Neural cell (in vitro differentiated cells): ENCODE results near the gene HOXA2.

Experiments
- TAF1 ChIP-seq: IDR thresholded peaks from 2 replicates; pipeline ENCODE4 v1.6.1; 2012; ENCODE audit warnings: low read depth
- TF ChIP-seq, protein P1 (sequence below): fragments of 450-650 bp; IDR thresholded peaks from 2 replicates; pipeline ENCODE4 v1.5.1; 2014; ENCODE audit warnings: antibody characterized with exemption, mild to moderate bottlenecking, moderate library complexity; ENCODE audit not compliant: poor library complexity, severe bottlenecking

DNA sequence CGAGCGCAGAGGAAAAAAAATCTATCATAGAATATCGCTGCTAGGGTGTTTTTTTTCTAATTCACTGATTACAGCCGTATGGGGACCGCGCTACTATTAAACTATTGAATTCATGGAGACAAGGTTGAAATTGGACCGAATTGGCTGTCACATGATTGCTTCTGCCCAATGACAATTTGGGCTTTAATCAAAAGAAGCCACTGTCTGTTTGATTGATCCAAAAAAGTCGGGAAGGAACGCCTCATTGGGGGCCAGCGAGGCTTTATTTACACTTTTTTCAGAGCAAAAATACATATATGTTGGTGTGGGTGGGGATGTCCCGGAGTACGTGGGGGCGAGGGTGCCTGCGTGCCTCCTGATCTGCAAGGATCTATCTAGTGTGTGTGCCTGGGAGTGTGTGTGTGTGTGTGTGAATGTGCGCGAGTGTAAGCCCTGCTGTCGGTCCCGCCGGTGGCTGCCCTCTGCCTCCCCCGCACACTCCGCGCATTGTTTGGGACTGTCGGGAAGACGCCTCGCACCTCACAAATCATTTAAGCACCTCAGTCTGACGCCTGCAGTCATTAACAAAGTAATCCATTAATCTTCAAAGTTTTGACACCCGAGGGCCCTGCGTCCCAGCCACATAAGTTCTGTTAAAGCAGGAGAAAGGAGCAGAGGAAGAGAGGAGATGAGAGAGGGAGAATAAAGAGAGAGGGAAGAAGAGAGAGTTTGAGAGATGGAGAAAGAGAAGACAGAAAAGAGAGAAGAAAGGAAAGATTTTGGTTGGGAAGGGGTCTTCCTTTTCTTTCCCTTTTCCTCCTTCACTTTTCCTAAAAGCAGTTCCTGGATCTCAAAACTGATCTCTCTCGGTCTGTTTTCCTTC lies at the start of gene HOXA2:
- TF ChIP-seq, protein P1, sequence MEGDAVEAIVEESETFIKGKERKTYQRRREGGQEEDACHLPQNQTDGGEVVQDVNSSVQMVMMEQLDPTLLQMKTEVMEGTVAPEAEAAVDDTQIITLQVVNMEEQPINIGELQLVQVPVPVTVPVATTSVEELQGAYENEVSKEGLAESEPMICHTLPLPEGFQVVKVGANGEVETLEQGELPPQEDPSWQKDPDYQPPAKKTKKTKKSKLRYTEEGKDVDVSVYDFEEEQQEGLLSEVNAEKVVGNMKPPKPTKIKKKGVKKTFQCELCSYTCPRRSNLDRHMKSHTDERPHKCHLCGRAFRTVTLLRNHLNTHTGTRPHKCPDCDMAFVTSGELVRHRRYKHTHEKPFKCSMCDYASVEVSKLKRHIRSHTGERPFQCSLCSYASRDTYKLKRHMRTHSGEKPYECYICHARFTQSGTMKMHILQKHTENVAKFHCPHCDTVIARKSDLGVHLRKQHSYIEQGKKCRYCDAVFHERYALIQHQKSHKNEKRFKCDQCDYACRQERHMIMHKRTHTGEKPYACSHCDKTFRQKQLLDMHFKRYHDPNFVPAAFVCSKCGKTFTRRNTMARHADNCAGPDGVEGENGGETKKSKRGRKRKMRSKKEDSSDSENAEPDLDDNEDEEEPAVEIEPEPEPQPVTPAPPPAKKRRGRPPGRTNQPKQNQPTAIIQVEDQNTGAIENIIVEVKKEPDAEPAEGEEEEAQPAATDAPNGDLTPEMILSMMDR: no peak
- TF ChIP-seq TAF1: no peak
